NCI-H1105 treated with DMSO at 0.1 percent for 48 hours (cell line): Measurements from ENCODE around the gene ASPHD1.
A peak's percentile ranks its signal among the peaks of the same experiment; 100 is the strongest.
"Not testable (repeated sequence)": the region's sequence is repeated elsewhere in the genome, so short reads cannot be mapped to it uniquely, and the experiment has no call there.

ENCODE experiments used
- DNase-seq: peaks from one replicate; lab custom pipeline; 2025; lab: John Stamatoyannopoulos, UW

The ASPHD1 gene

GRCh38 chr16:29877266-29877961, 22.9 kb upstream of the ASPHD1 start:
- no peak for DNase-seq

- no peak for DNase-seq
Measured at GRCh38 chr16:29878172-29878571, 22.1 kb upstream of the ASPHD1 start.

- DNase-seq, result no peak
Measured at GRCh38 chr16:29881050-29881449, 19.2 kb upstream of the ASPHD1 start.

- no peak for DNase-seq
Measured at GRCh38 chr16:29883987-29884386, 16.3 kb upstream of the ASPHD1 start.

- DNase-seq, result not testable (repeated sequence)
Measured at GRCh38 chr16:29889372-29889771, 10.9 kb upstream of the ASPHD1 start.

- no peak for DNase-seq
Measured at GRCh38 chr16:29891525-29892457, 8.5 kb upstream of the ASPHD1 start.

- DNase-seq, result no peak
Measured at GRCh38 chr16:29892458-29892813, 7.9 kb upstream of the ASPHD1 start.

- no peak for DNase-seq
Measured at GRCh38 chr16:29893553-29893952, 6.7 kb upstream of the ASPHD1 start.

GRCh38 chr16:29894352-29894751, 5.9 kb upstream of the ASPHD1 start:
- no peak for DNase-seq

GRCh38 chr16:29896841-29897240, 3.4 kb upstream of the ASPHD1 start:
- no peak for DNase-seq

- no peak for DNase-seq
Measured at GRCh38 chr16:29897333-29897732, 3.0 kb upstream of the ASPHD1 start.

- no peak for DNase-seq
Measured at GRCh38 chr16:29898135-29898803, 2.0 kb upstream of the ASPHD1 start.

GRCh38 chr16:29898804-29899515, 1.3 kb upstream of the ASPHD1 start:
- DNase-seq, result peak; percentile 33

- DNase-seq, result peak; percentile 88
Measured at GRCh38 chr16:29899516-29900101, 679 bp upstream of the ASPHD1 start, which contains the start of gene SEZ6L2. Gene SEZ6L2 (minus strand): TSS chr16:29899550. CDS start chr16:29899019, 531 bp downstream.

- DNase-seq, result no peak
Measured at GRCh38 chr16:29900888-29901606, 759 bp downstream of the ASPHD1 start.

GRCh38 chr16:29901607-29901945, 1.3 kb downstream of the ASPHD1 start:
- DNase-seq, result no peak

GRCh38 chr16:29903590-29903989, 3.3 kb downstream of the ASPHD1 start:
- DNase-seq, result no peak

- DNase-seq, result no peak
Measured at GRCh38 chr16:29904947-29905346, 4.7 kb downstream of the ASPHD1 start.

GRCh38 chr16:29905668-29906067, 5.4 kb downstream of the ASPHD1 start:
- DNase-seq, result no peak

- no peak for DNase-seq
Measured at GRCh38 chr16:29906520-29907244, 6.4 kb downstream of the ASPHD1 start.
